AG09309 (cell line): ENCODE data around the gene GRXCR2.

Experiments
- DNase-seq: peaks from one replicate; pipeline ENCODE4 v3.0.0-alpha.2; 2010; ENCODE audit warnings: low read depth
- H3K4me3 ChIP-seq: 2 replicates; pipeline ENCODE4 v1.5.1; 2011; ENCODE audit warnings: mild to moderate bottlenecking, low read depth, low read length, moderate library complexity; ENCODE audit not compliant: control insufficient read depth
- CTCF ChIP-seq: IDR thresholded peaks from 2 replicates; pipeline ENCODE4 v1.5.1; 2011; ENCODE audit warnings: mild to moderate bottlenecking, low read depth, low read length, inconsistent platforms; ENCODE audit not compliant: insufficient read depth, control insufficient read depth; ENCODE audit errors: missing control alignments

The GRXCR2 gene

GRCh38 chr5:145915970-145916638, 43.3 kb upstream of the GRXCR2 start:
- no peak for DNase-seq

GRCh38 chr5:145913701-145914100, 40.9 kb upstream of the GRXCR2 start:
- no peak for DNase-seq
- no peak for TF ChIP-seq CTCF
- H3K4me3 ChIP-seq = no peak overlapping the region

More at GRCh38 chr5:145915970-145916638, 43.3 kb upstream of the GRXCR2 start:
- no peak overlapping the region for H3K4me3 ChIP-seq
- no peak for TF ChIP-seq CTCF

- no peak for DNase-seq
- no peak overlapping the region for H3K4me3 ChIP-seq
- no peak for TF ChIP-seq CTCF
Observed at GRCh38 chr5:145912594-145912993, 39.8 kb upstream of the GRXCR2 start.

- DNase-seq = no peak
- TF ChIP-seq CTCF = no peak
- no peak overlapping the region for H3K4me3 ChIP-seq
Observed at GRCh38 chr5:145912019-145912418, 39.2 kb upstream of the GRXCR2 start.

- H3K4me3 ChIP-seq = no peak overlapping the region
- no peak for TF ChIP-seq CTCF
- DNase-seq = no peak
Observed at GRCh38 chr5:145911164-145911563, 38.4 kb upstream of the GRXCR2 start.

GRCh38 chr5:145908206-145908960, 35.6 kb upstream of the GRXCR2 start:
- no peak for DNase-seq

More at GRCh38 chr5:145908206-145908960, 35.6 kb upstream of the GRXCR2 start:
- no peak overlapping the region for H3K4me3 ChIP-seq
- peak; percentile 30 for TF ChIP-seq CTCF
